HAP-1 (cell line): Measurements from ENCODE around the gene LSM3.
A peak's percentile ranks its signal among the peaks of the same experiment; 100 is the strongest.
"Not testable (repeated sequence)": the region's sequence is repeated elsewhere in the genome, so short reads cannot be mapped to it uniquely, and the experiment has no call there.

ENCODE experiments used
- DNase-seq, 2 experiments: peaks; one replicate each; pipeline ENCODE4 v3.0.0-alpha.2; 2016 to 2020; ENCODE audit warnings: low spot score in 2 of 2
- H3K27me3 ChIP-seq: fragments of 250-450 bp; sonication (Bioruptor Pico); 2 replicates; pipeline ENCODE4 v1.5.1; 2020; ENCODE audit warnings: low read depth, mild to moderate bottlenecking, moderate library complexity
- H3K36me3 ChIP-seq: fragments of 250-450 bp; sonication (Bioruptor Pico); replicated peaks from 2 replicates; pipeline ENCODE4 v1.5.1; 2020; ENCODE audit warnings: mild to moderate bottlenecking
- H3K4me1 ChIP-seq: fragments of 250-450 bp; sonication (Bioruptor Pico); 2 replicates; pipeline ENCODE4 v1.5.1; 2020; ENCODE audit warnings: mild to moderate bottlenecking
- H3K4me3 ChIP-seq: fragments of 250-450 bp; sonication (Bioruptor Pico); 2 replicates; pipeline ENCODE4 v1.5.1; 2020; ENCODE audit warnings: mild to moderate bottlenecking, moderate library complexity
- H3K9me3 ChIP-seq: fragments of 250-450 bp; sonication (Bioruptor Pico); 2 replicates; pipeline ENCODE4 v1.5.1; 2020; ENCODE audit warnings: mild to moderate bottlenecking, moderate library complexity
- in situ Hi-C: fragments of 300-500 bp; cut with MboI; formaldehyde crosslinking; loops from 3 replicates; pipeline ENCODE4 v1.14.3; 2020; ENCODE audit warnings: low sequenced_read_pairs, inconsistent platforms, mixed read lengths

Gene LSM3

DNA sequence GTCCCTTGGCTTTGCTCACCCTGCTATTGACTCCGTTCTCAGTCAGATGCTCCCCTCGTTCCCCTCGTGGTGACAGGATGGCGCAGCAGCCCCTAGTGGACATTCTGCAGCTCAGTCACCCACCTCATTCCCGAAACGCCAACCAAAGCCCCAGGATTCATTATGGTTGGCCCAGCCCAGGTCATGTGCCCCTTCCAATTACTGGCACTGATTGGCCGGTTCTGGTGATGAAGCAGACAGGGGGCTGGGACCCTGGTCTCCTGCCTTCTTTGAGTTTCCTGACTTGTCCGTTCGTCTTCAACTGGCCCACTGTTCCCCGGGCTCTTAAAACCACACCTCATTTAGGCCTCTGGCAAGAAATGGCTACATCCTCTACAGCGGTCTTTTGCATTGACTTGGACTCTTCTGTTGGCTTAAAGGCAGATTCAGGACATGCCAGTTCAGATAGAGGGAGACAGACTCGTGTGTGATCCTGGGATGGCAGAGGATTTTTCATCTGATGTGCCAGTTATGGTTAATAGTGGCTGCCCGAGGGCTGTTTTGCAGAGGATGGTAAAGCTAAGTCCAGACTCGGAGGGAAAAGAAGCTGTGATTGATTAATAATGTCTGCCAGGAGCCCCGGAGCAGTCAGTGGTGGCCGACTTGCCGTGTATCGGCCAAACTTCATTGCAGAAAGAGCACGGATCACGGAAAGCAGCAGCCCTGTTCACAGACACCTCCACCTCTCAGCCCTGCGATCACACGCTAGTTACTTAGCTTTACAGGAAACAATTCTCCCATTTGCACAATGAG lies 37.8 kb downstream of the LSM3 start:
- H3K4me3 ChIP-seq, result no peak overlapping the region
- no peaks in the 10 kb centered on the region for H3K4me1 ChIP-seq
- no peaks in the 10 kb centered on the region for H3K36me3 ChIP-seq
- no peaks in the 10 kb centered on the region; the same call in 1 of the 2 replicates for H3K9me3 ChIP-seq
- in situ Hi-C loops, result no loop called here
- no peaks in the 10 kb centered on the region for H3K27me3 ChIP-seq
- peak; percentile 7 to 62 for DNase-seq

DNA sequence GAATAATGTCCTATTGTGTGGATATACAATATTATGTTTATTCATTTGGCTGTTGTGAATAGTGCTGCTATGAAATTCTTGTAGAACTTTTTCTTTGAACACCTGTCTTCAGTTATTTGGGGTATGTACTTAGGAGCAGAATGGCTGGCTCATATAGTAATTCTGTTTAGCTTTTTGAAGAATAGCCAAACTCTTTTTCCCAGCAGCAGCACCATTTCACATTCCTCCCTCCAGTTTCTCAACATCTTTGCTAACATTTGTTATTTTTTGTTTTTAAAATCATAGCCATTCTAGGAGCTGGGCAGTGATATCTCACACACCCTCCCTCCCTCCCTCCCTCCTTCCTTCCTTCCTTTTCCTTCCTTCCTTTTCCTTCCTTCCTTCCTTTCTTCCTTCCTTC lies 39.7 kb downstream of the LSM3 start:
- no peaks in the 10 kb centered on the region for H3K36me3 ChIP-seq
- peaks cover 2% of the 10 kb centered on the region; the same call in 1 of the 2 replicates for H3K9me3 ChIP-seq
- no peaks in the 10 kb centered on the region for H3K4me1 ChIP-seq
- H3K4me3 ChIP-seq, result no peak overlapping the region
- no peak for DNase-seq
- H3K27me3 ChIP-seq, result no peaks in the 10 kb centered on the region
- in situ Hi-C loops, result no loop called here

DNA sequence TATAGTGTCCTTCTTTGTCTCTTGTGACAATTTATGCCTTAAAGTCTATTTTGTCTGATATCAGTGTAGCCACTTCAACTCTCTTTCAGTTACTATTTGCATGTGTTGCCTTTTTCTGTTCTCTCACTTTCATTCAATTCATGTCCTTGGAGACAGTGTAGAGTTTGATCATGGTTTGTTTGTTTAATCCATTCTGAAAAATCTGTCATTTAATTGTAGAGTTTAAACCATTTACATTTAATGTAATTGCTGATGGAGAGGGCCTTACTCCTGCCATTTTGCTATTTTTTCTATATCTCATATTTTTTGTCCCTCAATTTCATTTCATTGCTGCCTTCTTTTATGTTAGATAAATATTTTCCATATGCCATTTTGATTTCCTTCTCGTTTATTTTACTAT lies 42.3 kb downstream of the LSM3 start:
- DNase-seq, result no peak
- H3K4me3 ChIP-seq, result no peak overlapping the region
- no peaks in the 10 kb centered on the region for H3K36me3 ChIP-seq
- in situ Hi-C loops, result no loop called here
- H3K27me3 ChIP-seq, result peaks cover 2% of the 10 kb centered on the region; the same call in 1 of the 2 replicates
- no peaks in the 10 kb centered on the region for H3K4me1 ChIP-seq
- H3K9me3 ChIP-seq, result peaks cover 2% of the 10 kb centered on the region; the same call in 1 of the 2 replicates

GRCh38 chr3:14221902-14222301 lies 43.3 kb downstream of the LSM3 start:
- Histone ChIP-seq H3K4me1 (no peaks in the 10 kb centered on the region), H3K4me3 (no peak overlapping the region), H3K9me3 (peaks cover 2% of the 10 kb centered on the region; the same call in 1 of the 2 replicates), H3K27me3 (peaks cover 10% of the 10 kb centered on the region; the same call in 1 of the 2 replicates), H3K36me3 (no peaks in the 10 kb centered on the region)
- DNase-seq, result no peak
- in situ Hi-C loops, result no loop called here

DNA sequence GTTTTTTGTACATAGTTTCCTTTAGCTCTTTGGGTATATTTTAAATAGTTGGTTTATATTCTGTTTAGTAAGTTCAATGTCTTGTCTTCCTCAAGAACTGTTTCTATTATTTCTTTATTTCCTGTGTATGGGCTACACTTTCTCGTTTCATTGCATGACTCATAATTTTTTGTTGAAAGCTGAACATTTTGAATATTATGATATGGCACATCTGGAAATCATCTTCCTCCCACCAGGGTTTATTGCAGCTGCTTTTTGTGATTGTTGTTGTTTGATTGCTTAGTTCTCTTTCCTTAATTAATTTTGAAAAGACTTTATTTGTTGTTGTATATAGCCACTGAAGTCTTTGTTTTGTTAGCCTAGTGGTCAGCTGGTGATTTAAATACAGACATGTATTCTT lies 43.8 kb downstream of the LSM3 start:
- Histone ChIP-seq H3K36me3 (no peaks in the 10 kb centered on the region), H3K27me3 (peaks cover 10% of the 10 kb centered on the region; the same call in 1 of the 2 replicates), H3K4me3 (no peak overlapping the region), H3K9me3 (peaks cover 2% of the 10 kb centered on the region; the same call in 1 of the 2 replicates), H3K4me1 (no peaks in the 10 kb centered on the region)
- in situ Hi-C loops, result no loop called here
- no peak for DNase-seq

DNA sequence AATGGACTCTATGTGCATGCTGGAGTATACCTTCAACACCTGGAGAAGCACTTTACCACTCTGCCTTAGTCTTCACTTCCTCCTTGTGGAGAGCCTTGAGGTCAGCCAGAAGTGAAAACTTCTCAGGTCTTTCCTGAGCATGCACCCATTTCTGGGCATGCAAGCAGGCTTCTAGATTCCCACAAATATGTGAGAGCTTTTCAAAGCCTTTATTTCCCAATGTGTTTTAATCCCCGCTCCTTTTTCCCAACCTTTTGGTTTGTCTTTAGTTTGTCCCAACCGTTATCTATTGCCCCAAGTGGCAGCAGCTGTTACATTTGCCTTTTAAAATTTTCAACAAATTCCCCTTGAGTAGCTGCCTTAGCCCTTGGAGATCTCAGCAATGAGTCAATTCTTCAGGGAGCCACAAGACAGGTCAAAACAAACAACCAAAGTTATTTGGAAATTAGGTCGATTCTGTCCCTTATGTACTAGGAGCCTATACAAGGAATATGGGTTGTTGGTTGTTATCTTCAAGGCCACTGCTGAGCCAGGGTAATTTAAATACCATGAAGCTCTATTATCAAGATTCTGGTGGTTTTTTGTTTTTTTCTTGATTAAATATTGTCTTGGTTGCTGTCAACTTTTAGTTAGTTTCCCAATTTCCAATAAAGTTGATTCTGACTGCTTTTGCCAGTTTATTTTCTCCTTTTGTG lies 44.4 kb downstream of the LSM3 start:
- no peak overlapping the region for H3K4me3 ChIP-seq
- no peaks in the 10 kb centered on the region for H3K4me1 ChIP-seq
- in situ Hi-C loops, result no loop called here
- no peaks in the 10 kb centered on the region for H3K36me3 ChIP-seq
- H3K9me3 ChIP-seq, result peaks cover 2% of the 10 kb centered on the region; the same call in 1 of the 2 replicates
- no peak for DNase-seq
- H3K27me3 ChIP-seq, result peaks cover 10% of the 10 kb centered on the region; the same call in 1 of the 2 replicates

DNA sequence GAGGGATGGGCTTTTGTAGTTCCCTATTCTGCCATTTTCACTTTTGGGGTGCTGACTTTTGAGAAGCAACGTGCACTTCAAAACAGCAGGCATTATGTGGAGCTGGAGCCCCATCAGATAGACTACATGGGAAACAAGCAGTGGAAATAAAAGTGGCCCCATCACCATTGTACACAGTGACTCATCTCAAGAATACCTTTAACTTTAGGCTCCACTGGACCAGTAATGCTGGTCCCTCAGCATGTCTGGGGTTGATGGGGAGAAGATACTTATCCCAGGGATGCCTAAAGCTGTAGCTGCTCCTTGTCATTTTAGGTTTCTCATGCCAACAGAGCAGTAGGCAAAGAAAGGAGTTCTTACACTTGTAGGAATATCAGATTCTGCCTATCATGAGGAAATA lies 45.0 kb downstream of the LSM3 start:
- no peaks in the 10 kb centered on the region for H3K36me3 ChIP-seq
- peaks cover 10% of the 10 kb centered on the region; the same call in 1 of the 2 replicates for H3K27me3 ChIP-seq
- H3K4me3 ChIP-seq, result no peak overlapping the region
- in situ Hi-C loops, result no loop called here
- no peak for DNase-seq
- no peaks in the 10 kb centered on the region for H3K4me1 ChIP-seq
- H3K9me3 ChIP-seq, result peaks cover 2% of the 10 kb centered on the region; the same call in 1 of the 2 replicates

- no peaks in the 10 kb centered on the region for H3K4me1 ChIP-seq
- H3K4me3 ChIP-seq, result no peak overlapping the region
- H3K36me3 ChIP-seq, result no peaks in the 10 kb centered on the region
- no peak for DNase-seq
- peaks cover 2% of the 10 kb centered on the region; the same call in 1 of the 2 replicates for H3K9me3 ChIP-seq
- in situ Hi-C loops, result loop anchor here (25.0 kb wide), 1 partner anchor 687 kb away; no protein-coding TSS in a partner anchor
- H3K27me3 ChIP-seq, result peaks cover 10% of the 10 kb centered on the region; the same call in 1 of the 2 replicates
These were observed 46.3 kb downstream of the LSM3 start for GRCh38 chr3:14224895-14225294.

DNA sequence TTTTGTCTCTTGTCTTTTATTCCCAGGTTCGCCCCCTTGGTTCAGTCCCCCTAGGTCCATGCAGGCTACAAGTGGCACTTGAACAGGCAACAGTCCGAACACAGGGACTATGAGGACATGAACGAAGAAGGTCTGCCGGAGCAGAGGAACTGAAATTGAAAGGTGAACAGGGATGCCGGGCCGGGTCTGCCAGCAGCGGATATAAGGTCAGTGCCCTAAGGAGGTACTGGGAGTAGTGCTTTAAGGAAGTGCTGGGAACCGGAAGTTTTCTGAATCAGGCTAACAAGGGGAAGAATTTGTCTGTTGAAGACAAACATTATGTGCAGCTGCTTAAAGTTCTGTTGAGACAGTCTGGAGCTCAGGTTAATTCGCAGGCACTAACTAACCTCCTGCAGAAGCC lies 46.8 kb downstream of the LSM3 start:
- Histone ChIP-seq H3K4me1 (no peaks in the 10 kb centered on the region), H3K36me3 (no peaks in the 10 kb centered on the region), H3K9me3 (peaks cover 2% of the 10 kb centered on the region; the same call in 1 of the 2 replicates), H3K27me3 (peaks cover 10% of the 10 kb centered on the region; the same call in 1 of the 2 replicates), H3K4me3 (no peak overlapping the region)
- in situ Hi-C loops, result loop anchor here (25.0 kb wide), 1 partner anchor 687 kb away; no protein-coding TSS in a partner anchor
- no peak for DNase-seq

GRCh38 chr3:14226351-14226750 lies 47.7 kb downstream of the LSM3 start:
- H3K36me3 ChIP-seq, H3K9me3 ChIP-seq, H3K27me3 ChIP-seq, H3K4me3 ChIP-seq, DNase-seq, H3K4me1 ChIP-seq: not testable (repeated sequence)
- in situ Hi-C loops, result loop anchor here (25.0 kb wide), 1 partner anchor 686 kb away; no protein-coding TSS in a partner anchor

DNA sequence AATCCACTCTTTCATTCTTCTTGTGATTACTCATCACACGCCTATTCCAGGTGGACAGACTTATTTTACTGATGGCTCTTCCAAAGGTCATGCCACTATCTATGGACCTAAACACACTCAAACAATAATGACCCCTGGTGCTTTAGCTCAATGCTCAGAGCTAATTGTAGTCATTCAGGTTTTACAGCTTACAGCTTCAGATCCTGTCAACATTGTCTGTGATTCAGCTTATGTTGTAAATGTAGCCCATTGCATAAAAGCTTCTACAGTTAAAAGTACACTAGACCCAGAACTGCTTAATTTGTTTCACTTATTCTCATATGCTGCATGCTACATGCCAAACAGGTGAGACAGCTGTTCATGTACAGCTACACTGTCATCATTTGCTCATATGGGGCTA lies 49.2 kb downstream of the LSM3 start:
- no peaks in the 10 kb centered on the region for H3K4me1 ChIP-seq
- no peak for DNase-seq
- in situ Hi-C loops, result loop anchor here (25.0 kb wide), 1 partner anchor 684 kb away; no protein-coding TSS in a partner anchor
- H3K36me3 ChIP-seq, result no peaks in the 10 kb centered on the region
- H3K27me3 ChIP-seq, result peaks cover 10% of the 10 kb centered on the region; the same call in 1 of the 2 replicates
- no peak overlapping the region for H3K4me3 ChIP-seq
- H3K9me3 ChIP-seq, result no peaks in the 10 kb centered on the region

DNA sequence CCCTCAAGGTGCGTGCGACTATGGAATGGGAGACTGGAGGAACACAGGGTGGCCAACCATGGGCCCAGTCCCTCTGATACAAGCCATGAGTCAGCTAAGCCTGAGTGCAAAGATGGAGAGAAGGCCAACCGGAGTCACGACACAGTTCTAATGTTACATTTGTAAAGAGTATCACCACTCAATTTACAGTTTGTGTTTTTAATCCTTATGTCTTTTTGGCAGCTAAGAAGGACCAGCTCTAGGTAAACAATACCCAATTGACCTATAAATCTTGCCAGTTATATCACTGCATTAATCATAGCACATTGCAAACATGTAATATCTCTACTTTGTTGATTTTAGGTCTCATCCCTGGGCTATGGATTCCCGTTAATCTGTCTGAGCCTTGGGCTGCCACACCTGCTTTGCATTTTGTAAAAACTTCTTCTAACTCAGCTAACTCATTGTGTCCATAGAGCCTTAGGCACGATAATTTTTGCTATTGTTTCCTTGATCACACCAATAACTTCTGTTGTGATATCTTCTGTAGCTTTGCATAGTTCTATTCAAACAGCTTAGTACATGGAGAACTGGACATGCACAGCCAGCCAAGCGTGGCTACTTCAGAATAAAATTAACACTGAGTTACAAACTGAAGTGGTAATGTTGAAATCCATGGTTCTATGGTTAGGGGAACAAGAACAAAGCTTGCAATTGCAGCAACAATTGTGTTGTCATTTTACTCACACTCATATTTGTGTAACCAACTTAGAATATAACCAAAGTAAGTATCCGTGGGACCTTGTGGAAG lies 50.3 kb downstream of the LSM3 start:
- Histone ChIP-seq H3K4me3 (no peak overlapping the region), H3K27me3 (peaks cover 10% of the 10 kb centered on the region; the same call in 1 of the 2 replicates), H3K36me3 (no peaks in the 10 kb centered on the region), H3K9me3 (no peaks in the 10 kb centered on the region), H3K4me1 (no peaks in the 10 kb centered on the region)
- DNase-seq, result no peak
- in situ Hi-C loops, result loop anchor here (25.0 kb wide), 1 partner anchor 683 kb away; no protein-coding TSS in a partner anchor

GRCh38 chr3:14229695-14230094 lies 51.1 kb downstream of the LSM3 start:
- in situ Hi-C loops, result loop anchor here (25.0 kb wide), 1 partner anchor 683 kb away; no protein-coding TSS in a partner anchor
- not testable (repeated sequence) for H3K4me3 ChIP-seq, H3K36me3 ChIP-seq, H3K4me1 ChIP-seq, H3K9me3 ChIP-seq, DNase-seq, H3K27me3 ChIP-seq
